Adipose tissue (tissue), 3 donors: ENCODE data around the gene PRKCA. TPM values are rescaled to one million over a fixed set of nuclear protein-coding genes. Genes with fewer than 3 reads are reported as not detected.

ENCODE experiments used
- H3K27ac ChIP-seq: one replicate; pipeline ENCODE4 v1.5.1; 2013; ENCODE audit warnings: low read depth, low read length
- WGBS, 3 donors: extraction: QIAGEN DNeasy Blood & Tissue Kit; methylation state at CpG; one replicate each; pipeline ENCODE4 v1.1.7; 2013; 5-methylcytosine and 5-hydroxymethylcytosine counted together
- polyA plus RNA-seq, 3 donors: library from polyadenylated mRNA; stranded (reverse); fragments of 200-250 nt; gene quantifications; one replicate each; pipeline ENCODE4 v1.2.3, GENCODE V29; 2013
- donor health status: healthy with polysubstance abuse.
- donor health status: Bipolar disorder and iron deficiency.
- donor health status: healthy.

PRKCA gene
- polyA plus RNA-seq, 3 donors: 2.1 to 6.3 (median 2.3) TPM

- H3K27ac ChIP-seq: no peak overlapping the region
- WGBS, 3 donors: 95 to 96% (median 95%) methylated on average over 12 of the region's 12 CpGs
These were observed 424.0 kb downstream of the PRKCA start for GRCh38 chr17:66726371-66726770.

GRCh38 chr17:66726846-66727245, 424.4 kb downstream of the PRKCA start:
- WGBS, 3 donors: 86 to 93% (median 89%) methylated on average over 11 of the region's 11 CpGs
- H3K27ac ChIP-seq: no peak overlapping the region

DNA sequence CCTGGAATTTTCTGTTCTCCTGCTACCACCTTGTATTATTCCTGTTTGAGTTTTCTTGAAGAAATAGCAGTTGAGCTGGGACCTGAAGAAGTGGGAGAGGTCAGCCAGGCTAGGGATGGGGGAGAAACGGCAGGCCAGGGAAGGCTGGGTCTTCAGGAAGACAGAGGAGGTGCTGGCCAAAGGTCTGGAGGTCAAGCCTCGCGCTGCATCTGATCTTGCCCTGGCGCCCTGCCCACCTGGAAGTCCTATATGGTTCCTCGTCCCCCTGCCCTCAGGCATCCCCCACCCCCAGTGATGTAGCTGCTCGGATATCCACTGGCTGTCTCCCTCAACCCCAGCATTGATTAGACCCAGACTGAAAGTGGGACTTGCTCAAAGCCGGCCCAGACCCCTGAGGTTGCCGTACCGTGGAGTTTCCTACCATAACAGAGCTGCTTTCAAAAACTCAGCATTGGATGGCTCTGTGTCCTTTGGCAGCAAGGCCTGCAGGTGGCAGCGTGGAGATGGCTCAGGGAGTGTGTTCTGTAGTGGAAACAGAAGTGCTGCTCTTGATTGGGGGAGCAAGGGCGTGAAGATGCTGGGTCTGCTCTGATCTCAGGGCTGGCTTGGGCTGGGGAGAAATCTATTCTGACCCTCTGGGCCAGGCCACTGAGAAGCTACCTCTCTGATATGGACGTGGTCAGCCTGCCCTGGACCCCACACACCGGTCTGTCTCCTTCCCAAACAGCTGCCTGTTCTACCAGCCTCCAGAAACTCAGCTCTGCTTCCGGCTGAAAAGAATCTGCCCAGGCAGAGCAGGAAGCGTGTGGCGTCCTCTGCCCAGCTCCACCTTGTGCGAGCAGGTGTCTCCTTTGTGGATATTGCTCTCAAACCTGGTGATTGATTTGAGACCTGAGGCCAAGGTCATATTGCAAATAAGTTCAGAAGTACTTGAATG, 425.5 kb downstream of the PRKCA start:
- H3K27ac ChIP-seq: no peak overlapping the region
- 29 to 54% (median 53%) methylated on average over 17 of the region's 17 CpGs for WGBS, 3 donors

DNA sequence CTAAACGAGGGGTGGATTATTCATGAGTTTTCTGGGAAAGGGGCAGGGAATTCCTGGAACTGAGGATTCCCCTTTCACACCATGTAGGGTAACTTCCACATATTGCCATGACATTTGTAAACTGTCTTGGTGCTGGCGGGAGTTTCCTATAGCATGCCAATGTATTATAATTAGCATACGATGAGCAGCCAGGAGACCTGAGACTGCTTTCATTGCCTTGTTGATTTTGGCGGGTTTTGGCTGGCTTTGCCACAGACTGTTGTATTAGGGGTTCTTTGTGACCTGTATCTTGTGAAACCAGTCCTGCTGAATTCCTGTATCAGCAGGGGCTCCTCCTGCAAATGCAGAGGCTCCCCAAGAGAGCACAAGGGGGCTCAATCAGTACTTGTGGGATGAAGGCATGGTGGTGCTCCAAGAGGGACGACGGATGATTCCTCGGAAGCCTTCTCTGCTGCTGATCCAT, 428.1 kb downstream of the PRKCA start:
- WGBS, 3 donors: 85 to 90% (median 88%) methylated on average over 7 of the region's 7 CpGs
- no peak overlapping the region for H3K27ac ChIP-seq

- H3K27ac ChIP-seq: no peak overlapping the region
- WGBS, 3 donors: 91 to 95% (median 94%) methylated on average over 2 of the region's 2 CpGs
These were observed 431.3 kb downstream of the PRKCA start for GRCh38 chr17:66733759-66734158.

- WGBS, 3 donors: 78 to 86% (median 80%) methylated on average over 8 of the region's 8 CpGs
- no peak overlapping the region for H3K27ac ChIP-seq
These were observed 432.0 kb downstream of the PRKCA start for GRCh38 chr17:66734186-66734943.

DNA sequence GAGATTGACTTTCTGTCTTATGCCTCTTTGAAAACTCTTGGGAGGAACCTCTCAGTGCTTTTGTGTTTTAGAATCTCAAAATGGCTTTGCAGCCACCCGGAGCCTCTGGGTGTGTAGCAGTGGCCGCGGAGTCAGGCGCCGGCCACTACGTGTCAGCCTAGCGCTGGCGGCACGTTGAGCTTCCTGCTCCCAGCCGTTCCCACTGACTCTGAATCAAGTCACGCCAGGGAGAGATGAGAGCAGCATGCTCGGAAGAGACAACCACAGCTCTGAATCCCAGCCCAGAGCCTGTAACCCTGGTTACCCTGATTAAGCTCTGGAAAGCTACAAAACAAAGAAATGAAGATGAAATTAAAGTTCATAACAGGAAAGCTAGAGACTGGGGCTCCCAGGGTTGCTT, 435.1 kb downstream of the PRKCA start:
- 34 to 48% (median 46%) methylated on average over 12 of the region's 12 CpGs for WGBS, 3 donors
- no peak overlapping the region for H3K27ac ChIP-seq

GRCh38 chr17:66738301-66738700, 435.9 kb downstream of the PRKCA start:
- WGBS, 3 donors: 75 to 93% (median 79%) methylated on average over 4 of the region's 4 CpGs
- H3K27ac ChIP-seq: no peak overlapping the region

GRCh38 chr17:66739553-66739952, 437.1 kb downstream of the PRKCA start:
- no peak overlapping the region for H3K27ac ChIP-seq
- 76 to 82% (median 78%) methylated on average over 8 of the region's 8 CpGs for WGBS, 3 donors

GRCh38 chr17:66740226-66740625, 437.8 kb downstream of the PRKCA start:
- WGBS, 3 donors: 77 to 86% (median 84%) methylated on average over 5 of the region's 5 CpGs
- H3K27ac ChIP-seq: no peak overlapping the region

DNA sequence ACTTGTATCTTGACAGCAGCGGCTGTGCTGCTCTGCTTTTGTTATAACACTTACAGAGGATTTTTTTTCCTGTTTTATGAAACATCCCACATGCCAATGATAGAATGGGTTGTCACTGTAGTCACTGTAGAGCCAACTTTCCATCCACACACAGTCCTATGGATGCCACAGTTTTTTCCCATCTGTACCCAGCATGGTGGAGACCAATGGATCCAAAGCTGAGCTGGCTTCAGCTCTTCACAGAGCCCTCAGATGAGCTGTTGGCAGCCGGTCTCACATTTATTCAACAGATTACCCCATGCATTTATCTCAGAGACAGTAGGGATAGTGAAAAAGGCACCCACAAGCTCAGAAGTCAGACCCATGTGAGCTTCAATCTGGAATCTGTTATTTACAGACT, 441.1 kb downstream of the PRKCA start:
- 91 to 100% (median 94%) methylated on average over 2 of the region's 2 CpGs for WGBS, 3 donors
- H3K27ac ChIP-seq: no peak overlapping the region

DNA sequence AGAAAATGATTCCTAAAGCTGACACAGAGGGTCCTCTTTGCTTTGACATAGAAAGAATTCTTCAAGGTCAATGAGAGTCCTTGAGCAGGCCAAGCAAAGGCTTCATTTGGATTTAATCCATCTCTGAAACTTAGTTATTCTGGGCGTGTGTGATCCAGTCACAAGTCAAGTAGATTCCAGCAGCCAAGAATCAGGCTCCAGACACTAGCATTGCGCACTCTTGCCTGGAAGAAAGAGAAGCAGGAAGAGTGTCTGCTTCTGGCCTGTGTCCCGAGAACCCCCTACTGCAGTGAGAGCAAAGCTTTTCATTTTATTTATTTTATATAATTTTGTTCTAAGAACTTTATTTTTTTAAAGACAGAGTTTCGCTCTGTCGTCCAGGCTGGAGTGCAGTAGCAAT, 444.3 kb downstream of the PRKCA start:
- no peak overlapping the region for H3K27ac ChIP-seq
- 82 to 92% (median 84%) methylated on average over 5 of the region's 5 CpGs for WGBS, 3 donors

- 80 to 84% (median 84%) methylated on average over 17 of the region's 17 CpGs for WGBS, 3 donors
- no peak overlapping the region for H3K27ac ChIP-seq
These were observed 445.3 kb downstream of the PRKCA start for GRCh38 chr17:66747578-66748275.

DNA sequence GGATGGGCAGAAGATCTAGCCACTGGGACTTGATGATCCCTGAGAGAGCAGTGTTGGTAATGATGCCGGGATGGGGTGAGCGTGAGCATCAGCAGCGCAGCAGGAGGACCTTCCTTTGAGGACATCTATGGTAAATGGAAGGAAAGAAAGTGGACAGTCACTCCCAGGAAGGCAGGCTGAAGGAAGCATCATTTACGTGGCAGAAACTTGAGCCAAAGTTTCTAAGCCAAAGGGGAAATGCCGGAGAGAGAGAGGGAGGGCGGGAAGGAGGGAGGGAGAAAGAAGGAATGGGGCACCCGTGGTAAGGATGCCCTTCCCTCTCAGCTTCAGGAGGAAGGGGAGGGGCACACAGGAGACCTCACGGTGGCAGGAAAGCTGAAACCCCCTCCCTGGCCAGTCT, 446.2 kb downstream of the PRKCA start:
- 71 to 89% (median 79%) methylated on average over 8 of the region's 8 CpGs for WGBS, 3 donors
- no peak overlapping the region for H3K27ac ChIP-seq

- WGBS, 3 donors: 91 to 97% (median 95%) methylated on average over 7 of the region's 7 CpGs
- no peak overlapping the region for H3K27ac ChIP-seq
These were observed 446.9 kb downstream of the PRKCA start for GRCh38 chr17:66749217-66749832.

- WGBS, 3 donors: 94 to 97% (median 96%) methylated on average over 7 of the region's 7 CpGs
- H3K27ac ChIP-seq: no peak overlapping the region
These were observed 447.7 kb downstream of the PRKCA start for GRCh38 chr17:66750116-66750515.

DNA sequence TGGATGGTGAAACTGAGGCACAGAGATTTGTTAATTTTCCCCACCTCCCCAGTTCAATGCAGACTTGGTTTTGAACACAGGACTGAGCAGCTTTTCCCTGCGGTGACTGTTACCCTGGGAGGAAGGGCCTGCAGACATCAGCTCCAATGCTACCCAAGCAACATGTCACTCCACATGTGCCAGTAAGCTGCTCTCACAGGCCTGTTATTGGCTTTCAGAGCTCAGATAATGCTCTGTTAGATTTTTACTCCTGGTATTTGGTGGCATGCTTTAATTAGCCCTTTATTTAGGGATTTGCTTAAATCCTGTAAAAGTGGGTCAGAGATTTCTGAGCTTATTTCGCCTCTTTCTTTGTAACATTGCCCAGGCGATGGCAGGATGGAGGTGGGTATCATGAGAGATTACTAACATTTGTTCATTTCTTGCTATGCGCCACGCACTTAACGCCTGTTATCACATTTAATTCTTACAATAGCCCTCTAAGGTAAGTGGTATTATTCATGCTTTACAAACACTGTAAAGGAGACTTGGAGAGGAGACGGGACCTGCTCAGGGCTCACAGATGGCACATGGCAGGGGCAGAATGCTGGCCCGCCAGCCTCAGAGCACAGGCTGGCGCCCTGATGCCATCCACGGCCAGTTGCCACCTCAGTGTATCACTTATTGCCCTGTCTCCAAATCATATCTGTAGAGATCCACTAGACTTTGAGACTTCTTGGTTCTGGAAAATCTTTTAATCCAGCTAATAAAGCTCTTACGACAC, 448.5 kb downstream of the PRKCA start:
- 91 to 96% (median 95%) methylated on average over 11 of the region's 11 CpGs for WGBS, 3 donors
- H3K27ac ChIP-seq: no peak overlapping the region

DNA sequence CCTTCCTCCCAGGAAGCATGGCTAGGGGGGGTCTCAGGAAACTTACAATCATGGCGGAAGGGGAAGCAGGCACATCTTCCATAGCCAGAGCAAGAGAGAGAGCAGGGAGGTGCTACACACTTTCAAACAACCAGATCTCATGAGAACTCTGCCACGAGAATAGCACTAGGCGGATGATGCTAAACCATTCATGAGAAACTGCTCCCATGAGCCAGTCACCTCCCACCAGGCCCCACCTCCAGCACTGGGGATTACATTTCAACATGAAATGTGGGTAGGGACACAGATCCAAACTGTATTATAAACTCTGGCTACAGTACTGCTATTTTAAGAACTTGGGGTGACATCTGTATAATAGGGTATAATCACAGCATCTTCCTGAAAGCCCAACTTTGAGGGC, 449.4 kb downstream of the PRKCA start:
- 87 to 94% (median 88%) methylated on average over 3 of the region's 3 CpGs for WGBS, 3 donors
- H3K27ac ChIP-seq: no peak overlapping the region
